Kidney (tissue), 14 donors: ENCODE measurements around the gene DDIT4L. TPM values are rescaled to one million over a fixed set of nuclear protein-coding genes. Genes with fewer than 3 reads are reported as not detected.
A peak's percentile ranks its signal among the peaks of the same experiment; 100 is the strongest.

Experiments
- DNase-seq, 5 donors: peaks; one replicate each; pipeline ENCODE4 v3.0.0-alpha.2; 2013 to 2020
- FAIRE-seq: peaks from 2 replicates; lab custom pipeline; 2012; peaks lifted over from hg19 to GRCh38; lab: Jason Lieb, UNC
- H3K27ac ChIP-seq, 2 donors: one replicate each; pipeline ENCODE4 v1.7.0; 2013; ENCODE audit warnings: low read depth in 2 of 2, low read length in 2 of 2, inconsistent platforms in 1 of 2
- H3K27me3 ChIP-seq: one replicate; pipeline ENCODE4 v1.7.1; 2013; ENCODE audit warnings: low read length, inconsistent platforms; ENCODE audit not compliant: control insufficient read depth, insufficient read depth
- H3K36me3 ChIP-seq, 3 donors: one replicate each; pipeline versions ENCODE4 v1.7.0 to v1.7.1; 2013; ENCODE audit warnings: low read length in 3 of 3, control low read depth in 1 of 3, inconsistent platforms in 1 of 3; ENCODE audit not compliant: insufficient read depth in 3 of 3, control insufficient read depth in 2 of 3
- H3K4me1 ChIP-seq, 3 donors: one replicate each; pipeline versions ENCODE4 v1.7.0 to v1.7.1; 2013; ENCODE audit warnings: low read length in 3 of 3, inconsistent platforms in 1 of 3, low read depth in 1 of 3; ENCODE audit not compliant: control insufficient read depth in 2 of 3, insufficient read depth in 2 of 3
- H3K4me3 ChIP-seq, 3 donors: one replicate each; pipeline versions ENCODE4 v1.7.0 to v1.8.1; 2013; ENCODE audit warnings: low read length in 3 of 3, control low read depth in 1 of 3, inconsistent platforms in 1 of 3
- H3K9ac ChIP-seq, 3 donors: one replicate each; pipeline versions ENCODE4 v1.7.0 to v1.7.1; 2013; ENCODE audit warnings: low read length in 3 of 3, control low read depth in 1 of 3, inconsistent platforms in 1 of 3
- H3K9me3 ChIP-seq, 3 donors: one replicate each; pipeline versions ENCODE4 v1.7.0 to v1.7.1; 2013; ENCODE audit warnings: low read length in 3 of 3, control low read depth in 1 of 3, inconsistent platforms in 1 of 3; ENCODE audit not compliant: control insufficient read depth in 2 of 3, insufficient read depth in 1 of 3
- CTCF ChIP-seq: IDR thresholded peaks from 3 replicates; pipeline ENCODE4 v1.5.1; 2012; ENCODE audit warnings: mild to moderate bottlenecking, moderate library complexity, borderline replicate concordance; ENCODE audit not compliant: insufficient read depth; ENCODE audit errors: extremely low read depth
- intact Hi-C: fragments of 100-400 bp; cut with DNase I; formaldehyde crosslinking; loops from one replicate; pipeline ENCODE4 v1.11.1; 2022
- polyA plus RNA-seq: library from polyadenylated mRNA; stranded (reverse); fragments of 350-450 nt; fragmentation: Illumina TruSeq; extraction: RNeasy Lipid Tissue Mini Kit (QIAGEN cat#74804); gene quantifications from one replicate; pipeline ENCODE4 v1.2.3, GENCODE V29; 2014; ENCODE audit warnings: low read depth, low replicate concordance; ENCODE audit not compliant: insufficient read depth
- total RNA-seq: library from RNA; stranded (reverse); fragmentation: NEBNext Ultra II Directional; extraction: Animal tissue kit (Norgen Biotek cat#: 25700); gene quantifications from one replicate; pipeline ENCODE4 v1.2.1, GENCODE V29; 2021
- donor health status: control.
- donor health status: control.
- donor health status: control.
- donor health status: control.
- donor health status: control.
- donor health status: DM: yes; HTN: yes; CAD: no.
- donor health status: Normal renal cell carcinoma (clear cell type).

Gene DDIT4L
- total and polyA plus RNA-seq, 2 donors from 2014 or later: 6.1 to 15.2 TPM

GRCh38 chr4:100224160-100224559 lies 33.9 kb upstream of the DDIT4L start:
- H3K9me3 ChIP-seq: peaks cover 0 to 16% (median 2%) of the 10 kb centered on the region in 3 donors
- H3K36me3 ChIP-seq: no peaks in the 10 kb centered on the region
- H3K4me1 ChIP-seq: no peaks in the 10 kb centered on the region
- H3K27ac ChIP-seq: no peak overlapping the region
- no peak overlapping the region for H3K4me3 ChIP-seq
- no peak for TF ChIP-seq CTCF
- no peaks in the 10 kb centered on the region for H3K27me3 ChIP-seq
- no peak overlapping the region for H3K9ac ChIP-seq
- FAIRE-seq (no peak), DNase-seq (peak in 1 of 5 donors; percentile 45)
- intact Hi-C loops: no loop called here

GRCh38 chr4:100208964-100209363 lies 18.7 kb upstream of the DDIT4L start:
- Histone ChIP-seq H3K9ac (no peak overlapping the region), H3K4me3 (no peak overlapping the region), H3K36me3 (no peaks in the 10 kb centered on the region), H3K27me3 (no peaks in the 10 kb centered on the region), H3K27ac (no peak overlapping the region), H3K4me1 (no peaks in the 10 kb centered on the region), H3K9me3 (no peaks in the 10 kb centered on the region)
- DNase-seq (no peak), FAIRE-seq (no peak)
- intact Hi-C loops: no loop called here
- TF ChIP-seq CTCF: no peak

GRCh38 chr4:100208459-100208858 lies 18.2 kb upstream of the DDIT4L start:
- Histone ChIP-seq H3K4me1 (no peaks in the 10 kb centered on the region), H3K27me3 (no peaks in the 10 kb centered on the region), H3K4me3 (no peak overlapping the region), H3K9ac (no peak overlapping the region), H3K27ac (no peak overlapping the region), H3K9me3 (no peaks in the 10 kb centered on the region), H3K36me3 (no peaks in the 10 kb centered on the region)
- TF ChIP-seq CTCF: no peak
- no peak for DNase-seq
- intact Hi-C loops: no loop called here
- FAIRE-seq: no peak

- intact Hi-C loops: no loop called here
- no peak for TF ChIP-seq CTCF
- Histone ChIP-seq H3K27me3 (no peaks in the 10 kb centered on the region), H3K4me1 (no peaks in the 10 kb centered on the region), H3K27ac (no peak overlapping the region), H3K36me3 (no peaks in the 10 kb centered on the region), H3K4me3 (no peak overlapping the region), H3K9ac (no peak overlapping the region), H3K9me3 (no peaks in the 10 kb centered on the region)
- DNase-seq: no peak
- FAIRE-seq: no peak
Measured at GRCh38 chr4:100206850-100207249, 16.6 kb upstream of the DDIT4L start.
